Karpas-422 (cell line): ENCODE data around the gene TBX10. TPM values are rescaled to one million over a fixed set of nuclear protein-coding genes. Genes with fewer than 3 reads are reported as not detected.

Experiments used
- DNase-seq: peaks from one replicate; pipeline ENCODE4 v3.0.0-alpha.2; 2015
- H2AFZ ChIP-seq: fragments of 200-600 bp; sonication (generic); 2 replicates; pipeline ENCODE4 v1.6.1; 2014; ENCODE audit warnings: antibody characterized with exemption, low read length, mixed read lengths
- H3K27ac ChIP-seq: fragments of 200-600 bp; sonication (generic); 2 replicates; pipeline ENCODE4 v1.5.1; 2014; ENCODE audit warnings: mild to moderate bottlenecking, low read length, moderate library complexity
- H3K27me3 ChIP-seq: fragments of 200-600 bp; sonication (generic); 2 replicates; pipeline ENCODE4 v1.6.1; 2014; ENCODE audit warnings: low read length, mixed read lengths
- H3K36me3 ChIP-seq: fragments of 200-600 bp; sonication (generic); 2 replicates; pipeline ENCODE4 v1.6.1; 2014; ENCODE audit warnings: low read length, mixed read lengths; ENCODE audit not compliant: insufficient read depth
- H3K4me1 ChIP-seq: fragments of 200-600 bp; sonication (generic); 2 replicates; pipeline ENCODE4 v1.6.1; 2014; ENCODE audit warnings: mild to moderate bottlenecking, low read length, mixed read lengths
- H3K4me2 ChIP-seq: fragments of 200-600 bp; sonication (generic); 2 replicates; pipeline ENCODE4 v1.6.1; 2014; ENCODE audit warnings: low read length, low read depth, mild to moderate bottlenecking; ENCODE audit not compliant: poor library complexity, severe bottlenecking
- H3K4me3 ChIP-seq: fragments of 200-600 bp; sonication (generic); 2 replicates; pipeline ENCODE4 v1.5.1; 2014; ENCODE audit warnings: mild to moderate bottlenecking, antibody characterized with exemption, low read length, mixed read lengths
- H3K79me2 ChIP-seq: fragments of 200-600 bp; sonication (generic); 2 replicates; pipeline ENCODE4 v1.6.1; 2014; ENCODE audit warnings: mild to moderate bottlenecking, low read length, mixed read lengths
- H3K9ac ChIP-seq: fragments of 200-600 bp; sonication (generic); 2 replicates; pipeline ENCODE4 v1.6.0; 2014; ENCODE audit warnings: low read length
- H3K9me2 ChIP-seq: fragments of 200-600 bp; sonication (generic), shearing (Covaris generic); replicated peaks from 2 replicates; pipeline ENCODE4 v1.6.0; 2014; ENCODE audit warnings: mild to moderate bottlenecking, low read length, moderate library complexity; ENCODE audit not compliant: insufficient read depth
- H3K9me3 ChIP-seq: fragments of 300-700, 200-600 bp; sonication (generic); 2 replicates; pipeline ENCODE4 v1.6.1; 2014; ENCODE audit warnings: low read length, mixed read lengths
- H4K20me1 ChIP-seq: fragments of 200-600 bp; sonication (generic); 2 replicates; pipeline ENCODE4 v1.6.1; 2014; ENCODE audit warnings: mild to moderate bottlenecking, antibody characterized with exemption, low read length, low read depth; ENCODE audit not compliant: insufficient read depth
- total RNA-seq: library from RNA; depleted of rRNA; stranded (reverse); fragments of >200 nt; shearing (Covaris generic); gene quantifications from 2 replicates; pipeline ENCODE4 v1.2.3, GENCODE V29; 2014; ENCODE audit warnings: low replicate concordance

TBX10 gene
- total RNA-seq, 1 experiment from 2014 or later = not detected

DNA sequence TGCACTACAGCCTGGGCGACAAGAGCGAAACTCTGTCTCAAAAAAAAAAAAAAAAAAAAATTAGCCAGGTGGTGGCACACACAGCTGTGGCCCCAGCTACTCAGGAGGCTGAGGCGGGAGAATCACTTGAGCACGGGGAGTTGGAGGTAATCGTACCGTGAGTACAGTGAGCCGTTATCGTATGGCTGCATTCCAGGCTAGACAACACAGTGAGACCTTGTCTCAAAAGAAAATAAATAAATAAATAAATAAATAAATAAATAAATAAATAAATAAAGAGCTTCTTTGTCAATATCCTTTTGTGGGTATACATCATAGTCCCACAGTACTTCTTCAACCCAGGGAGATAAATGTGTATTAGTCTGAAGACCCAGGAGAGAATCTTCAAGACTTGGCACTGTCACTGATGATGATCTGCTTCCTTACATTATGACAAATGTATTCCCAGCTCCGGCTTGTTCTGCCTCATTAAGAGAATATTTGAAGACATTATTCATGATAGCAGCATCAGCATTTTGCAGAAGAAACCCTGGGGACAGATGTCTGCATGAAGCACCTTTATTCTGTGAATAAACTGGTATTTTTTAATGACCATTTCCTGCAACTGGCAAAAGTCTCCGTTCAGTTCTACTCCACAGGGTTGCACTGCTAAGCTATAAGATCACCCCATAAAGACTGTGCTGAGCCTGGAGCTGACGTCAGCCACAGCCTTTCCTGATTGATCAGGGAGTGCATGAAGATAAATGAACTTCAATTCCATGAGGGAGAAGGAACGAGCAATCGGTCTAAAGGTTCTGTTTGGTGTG, 12.6 kb upstream of the TBX10 start:
- H3K79me2 ChIP-seq = no peaks in the 10 kb centered on the region
- no peaks in the 10 kb centered on the region for H4K20me1 ChIP-seq
- H3K4me2 ChIP-seq = no peak overlapping the region
- no peak overlapping the region for H3K27ac ChIP-seq
- H3K27me3 ChIP-seq = no peaks in the 10 kb centered on the region
- no peak overlapping the region for H2AFZ ChIP-seq
- H3K36me3 ChIP-seq = no peaks in the 10 kb centered on the region; the same call in 1 of the 2 replicates
- no peak for DNase-seq
- peaks cover 42% of the 10 kb centered on the region for H3K4me1 ChIP-seq
- no peak overlapping the region for H3K9ac ChIP-seq
- peaks cover 14% of the 10 kb centered on the region for H3K9me3 ChIP-seq
- no peak overlapping the region for H3K4me3 ChIP-seq
- no peaks in the 10 kb centered on the region for H3K9me2 ChIP-seq

- H3K9me2 ChIP-seq = no peaks in the 10 kb centered on the region
- no peaks in the 10 kb centered on the region for H3K9me3 ChIP-seq
- H3K9ac ChIP-seq = peak overlapping the region; percentile 78
- no peaks in the 10 kb centered on the region for H3K79me2 ChIP-seq
- peaks cover 63% of the 10 kb centered on the region for H3K4me1 ChIP-seq
- no peaks in the 10 kb centered on the region for H4K20me1 ChIP-seq
- no peaks in the 10 kb centered on the region for H3K36me3 ChIP-seq
- 0 out of 2 replicates have a peak overlapping the region, but pooled peaks have one; percentile 44 for H2AFZ ChIP-seq
- peak overlapping the region; percentile 82 for H3K4me2 ChIP-seq
- peak overlapping the region; percentile 69 for H3K4me3 ChIP-seq
- no peaks in the 10 kb centered on the region for H3K27me3 ChIP-seq
- DNase-seq = peak; percentile 91
- H3K27ac ChIP-seq = peak overlapping the region; percentile 95
Observed at GRCh38 chr11:67649634-67650510, 10.3 kb upstream of the TBX10 start.

GRCh38 chr11:67648796-67649613, 9.4 kb upstream of the TBX10 start:
- H3K9me2 ChIP-seq = no peaks in the 10 kb centered on the region
- peak overlapping the region; percentile 95 for H3K27ac ChIP-seq
- H3K27me3 ChIP-seq = no peaks in the 10 kb centered on the region; the same call in 1 of the 2 replicates
- H3K4me1 ChIP-seq = peaks cover 63% of the 10 kb centered on the region
- H3K79me2 ChIP-seq = no peaks in the 10 kb centered on the region
- no peaks in the 10 kb centered on the region for H4K20me1 ChIP-seq
- H3K4me3 ChIP-seq = peak overlapping the region; percentile 69; the same call in 1 of the 2 replicates
- H3K9me3 ChIP-seq = peaks cover 3% of the 10 kb centered on the region; the same call in 1 of the 2 replicates
- DNase-seq = peak; percentile 96
- no peak overlapping the region for H2AFZ ChIP-seq
- peak overlapping the region; percentile 82 for H3K4me2 ChIP-seq
- H3K36me3 ChIP-seq = no peaks in the 10 kb centered on the region
- H3K9ac ChIP-seq = peak overlapping the region; percentile 60

GRCh38 chr11:67648140-67648795, 8.7 kb upstream of the TBX10 start:
- no peak overlapping the region; the same call in 1 of the 2 replicates for H2AFZ ChIP-seq
- H3K27ac ChIP-seq = peak overlapping the region; percentile 95
- no peaks in the 10 kb centered on the region for H3K79me2 ChIP-seq
- peak; percentile 96 for DNase-seq
- H3K36me3 ChIP-seq = no peaks in the 10 kb centered on the region
- H3K9me3 ChIP-seq = peaks cover 4% of the 10 kb centered on the region; the same call in 1 of the 2 replicates
- no peaks in the 10 kb centered on the region for H3K9me2 ChIP-seq
- peak overlapping the region; percentile 60 for H3K9ac ChIP-seq
- peak overlapping the region; percentile 82 for H3K4me2 ChIP-seq
- H3K27me3 ChIP-seq = no peaks in the 10 kb centered on the region; the same call in 1 of the 2 replicates
- peaks cover 63% of the 10 kb centered on the region for H3K4me1 ChIP-seq
- peak overlapping the region; percentile 69; the same call in 1 of the 2 replicates for H3K4me3 ChIP-seq
- H4K20me1 ChIP-seq = no peaks in the 10 kb centered on the region

DNA sequence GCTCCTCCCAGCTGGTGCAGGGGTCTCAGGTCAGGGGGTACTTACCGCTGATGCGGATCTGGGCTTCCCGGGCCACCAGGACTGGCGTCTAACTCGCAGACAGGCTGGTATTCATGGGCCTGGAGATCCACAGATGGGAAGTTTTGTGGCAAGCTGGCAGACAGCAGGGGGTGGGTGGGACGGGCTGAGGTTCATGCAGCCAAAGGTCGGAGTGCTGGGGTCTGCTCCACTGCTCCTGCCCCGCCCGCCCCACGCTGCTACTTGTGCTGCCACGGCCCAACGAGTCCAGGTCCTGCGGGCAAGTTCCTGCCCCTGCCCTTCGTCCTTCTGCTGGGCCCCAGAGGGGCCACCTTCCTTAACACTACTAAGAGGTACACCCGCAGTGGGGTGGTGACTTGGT, 7.9 kb upstream of the TBX10 start:
- no peak for DNase-seq

DNA sequence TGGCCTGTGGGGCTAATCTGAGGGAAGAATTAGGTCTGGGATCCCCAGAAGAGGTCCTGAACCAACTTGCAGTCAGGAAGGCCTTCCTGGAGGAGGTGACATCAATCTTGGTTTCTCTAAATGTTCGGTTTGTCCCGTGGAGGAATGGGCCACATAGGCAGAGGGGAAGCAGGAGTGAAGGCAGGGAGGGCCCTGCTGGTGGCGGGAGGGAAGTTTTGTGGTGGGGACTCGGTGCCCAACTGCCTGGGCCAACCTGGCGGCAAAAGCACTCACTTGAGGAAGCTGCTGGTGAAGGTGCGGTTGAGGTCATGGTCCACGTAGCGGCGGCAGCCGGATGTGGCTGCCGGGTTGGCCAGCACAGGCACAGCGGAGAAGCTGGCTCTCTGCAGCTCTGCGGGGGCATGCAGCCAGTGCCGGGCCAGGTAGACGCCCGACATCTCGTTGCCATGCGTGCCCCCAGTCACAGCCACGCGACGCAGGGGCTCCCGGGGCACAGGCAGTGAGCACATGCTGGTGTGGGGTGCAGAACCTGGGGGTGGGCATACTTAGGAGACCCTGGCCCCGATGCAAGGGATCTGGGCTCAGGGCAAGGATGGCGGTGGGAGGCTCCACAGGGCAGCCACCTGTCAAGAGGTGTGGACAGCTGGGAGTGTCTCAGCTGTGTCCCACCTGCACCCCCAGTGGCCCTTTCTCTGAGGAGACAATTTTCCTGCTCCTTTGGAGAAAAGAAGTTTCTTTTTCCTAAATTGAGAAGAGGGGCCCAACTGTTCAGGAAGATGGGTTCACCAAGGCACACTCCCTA, 7.2 kb upstream of the TBX10 start:
- peak; percentile 85 for DNase-seq
- H3K27ac ChIP-seq = no peak overlapping the region

More for the DNA sequence above, 7.9 kb upstream of the TBX10 start:
- Histone ChIP-seq H4K20me1 (no peaks in the 10 kb centered on the region), H3K27me3 (no peaks in the 10 kb centered on the region; the same call in 1 of the 2 replicates), H3K9me3 (peaks cover 4% of the 10 kb centered on the region; the same call in 1 of the 2 replicates), H3K9me2 (no peaks in the 10 kb centered on the region), H3K36me3 (no peaks in the 10 kb centered on the region), H3K4me1 (peaks cover 63% of the 10 kb centered on the region), H2AFZ (no peak overlapping the region), H3K4me2 (peak overlapping the region; percentile 82), H3K9ac (no peak overlapping the region), H3K27ac (peak overlapping the region; percentile 95), H3K79me2 (no peaks in the 10 kb centered on the region), H3K4me3 (no peak overlapping the region)

More for the DNA sequence above, 7.2 kb upstream of the TBX10 start:
- Histone ChIP-seq H4K20me1 (no peaks in the 10 kb centered on the region), H3K4me1 (peaks cover 63% of the 10 kb centered on the region), H3K4me3 (peak overlapping the region; percentile 31; the same call in 1 of the 2 replicates), H3K36me3 (no peaks in the 10 kb centered on the region), H3K9me2 (no peaks in the 10 kb centered on the region), H3K27me3 (no peaks in the 10 kb centered on the region; the same call in 1 of the 2 replicates), H3K9me3 (peaks cover 4% of the 10 kb centered on the region; the same call in 1 of the 2 replicates), H3K4me2 (peak overlapping the region; percentile 53), H3K79me2 (no peaks in the 10 kb centered on the region), H2AFZ (no peak overlapping the region), H3K9ac (peak overlapping the region; percentile 40)
